ENCODE measurements around the gene TXNRD2.

Gene TXNRD2

GRCh38 chr22:19979712-19980493 is 38.3 kb upstream of the TXNRD2 start:
- DNase-seq (ENCODE audit: low read depth in 2 of 2), result no peak

- DNase-seq (ENCODE audit: low read depth in 2 of 2), result no peak
These were observed 37.1 kb upstream of the TXNRD2 start for GRCh38 chr22:19978748-19979147.

DNA sequence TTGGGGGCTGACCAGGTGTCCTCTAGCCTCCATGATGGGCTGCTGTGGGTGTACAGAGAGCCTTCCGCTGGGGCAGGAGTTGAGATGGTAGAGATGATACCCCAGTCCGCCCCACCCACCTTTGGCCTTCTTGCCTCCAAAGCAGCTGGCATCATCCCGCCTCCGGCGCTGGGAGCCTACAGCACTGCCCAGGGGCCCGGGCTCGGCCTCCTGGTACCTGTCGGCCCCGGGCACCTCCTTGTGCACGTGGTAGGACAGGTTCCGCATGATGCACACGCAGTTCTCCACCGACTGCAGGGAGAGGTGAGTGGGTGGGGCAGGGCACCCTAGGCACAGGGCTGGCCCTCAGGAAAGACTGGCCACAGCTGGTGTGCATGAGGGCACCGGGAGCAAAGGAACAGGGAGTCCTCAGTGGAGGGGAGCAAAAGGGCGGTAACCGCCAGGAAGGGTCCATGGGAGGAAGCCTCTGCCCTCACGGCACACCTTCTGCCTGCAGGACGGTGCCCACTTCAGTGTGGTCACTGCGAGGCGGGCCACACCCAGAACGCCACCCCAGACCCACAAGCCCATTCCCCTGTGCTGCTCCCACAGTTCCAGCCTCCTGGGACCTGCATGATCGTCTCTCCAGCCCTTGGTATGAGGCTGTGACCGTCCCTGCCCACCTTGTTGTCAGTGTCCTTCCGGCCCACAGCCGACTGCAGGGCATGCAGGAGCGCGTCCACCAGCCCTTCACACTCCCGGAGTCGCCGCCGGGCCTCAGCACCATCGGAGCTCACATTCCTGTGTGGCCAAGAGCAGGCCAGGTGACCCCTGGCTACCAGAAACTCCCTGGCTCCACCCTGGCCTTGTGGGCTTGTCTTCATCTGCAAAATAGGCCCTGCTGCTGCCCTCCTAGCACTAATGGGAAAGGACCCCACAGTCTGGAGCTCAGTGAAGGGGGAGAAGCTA is 36.0 kb upstream of the TXNRD2 start:
- no peak for DNase-seq (ENCODE audit: low read depth in 2 of 2)

DNA sequence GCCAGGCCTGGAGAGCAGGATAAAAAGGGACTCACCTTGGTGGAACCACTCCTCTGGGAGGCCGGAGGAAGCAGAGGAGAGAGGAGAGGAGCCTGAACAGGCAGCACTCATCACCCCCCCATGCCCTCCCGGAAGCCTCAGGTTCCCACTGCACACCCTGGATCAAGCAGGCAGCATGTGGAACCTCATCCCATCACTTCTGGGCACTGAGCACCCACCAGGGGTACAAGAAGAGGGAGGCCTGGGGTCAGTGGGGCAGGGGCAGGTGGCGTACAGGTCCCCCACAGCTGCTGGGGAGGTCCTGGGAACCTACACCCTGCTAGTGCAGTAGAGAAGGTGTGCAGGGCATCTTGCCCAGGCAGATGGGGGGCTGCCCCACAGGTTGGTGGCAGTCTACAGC is 35.1 kb upstream of the TXNRD2 start:
- DNase-seq (ENCODE audit: low read depth in 2 of 2), result no peak

DNA sequence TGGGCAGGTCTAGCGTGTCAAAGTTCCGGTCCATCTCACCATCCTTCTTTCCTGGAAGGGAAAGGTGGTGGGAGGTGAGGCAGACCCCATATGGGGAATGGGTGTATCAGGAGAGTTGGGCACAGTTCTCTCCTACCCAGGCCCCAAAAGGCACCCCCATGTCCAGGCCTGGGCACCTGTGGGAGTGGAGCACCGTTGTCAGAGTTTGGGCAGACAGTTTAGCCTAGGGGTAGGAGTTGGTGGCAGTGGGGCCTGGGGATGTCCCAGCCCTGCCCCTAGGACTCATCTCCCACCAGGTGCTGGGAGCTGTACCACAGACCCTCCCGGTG is 34.1 kb upstream of the TXNRD2 start:
- DNase-seq (ENCODE audit: low read depth in 2 of 2), result no peak

- DNase-seq (ENCODE audit: low read depth in 2 of 2), result no peak
These were observed 33.5 kb upstream of the TXNRD2 start for GRCh38 chr22:19974935-19975706.

- DNase-seq (ENCODE audit: low read depth in 2 of 2), result no peak
These were observed 32.7 kb upstream of the TXNRD2 start for GRCh38 chr22:19974268-19974861.

- DNase-seq (ENCODE audit: low read depth in 2 of 2), result no peak
These were observed 32.1 kb upstream of the TXNRD2 start for GRCh38 chr22:19973551-19974267.

DNA sequence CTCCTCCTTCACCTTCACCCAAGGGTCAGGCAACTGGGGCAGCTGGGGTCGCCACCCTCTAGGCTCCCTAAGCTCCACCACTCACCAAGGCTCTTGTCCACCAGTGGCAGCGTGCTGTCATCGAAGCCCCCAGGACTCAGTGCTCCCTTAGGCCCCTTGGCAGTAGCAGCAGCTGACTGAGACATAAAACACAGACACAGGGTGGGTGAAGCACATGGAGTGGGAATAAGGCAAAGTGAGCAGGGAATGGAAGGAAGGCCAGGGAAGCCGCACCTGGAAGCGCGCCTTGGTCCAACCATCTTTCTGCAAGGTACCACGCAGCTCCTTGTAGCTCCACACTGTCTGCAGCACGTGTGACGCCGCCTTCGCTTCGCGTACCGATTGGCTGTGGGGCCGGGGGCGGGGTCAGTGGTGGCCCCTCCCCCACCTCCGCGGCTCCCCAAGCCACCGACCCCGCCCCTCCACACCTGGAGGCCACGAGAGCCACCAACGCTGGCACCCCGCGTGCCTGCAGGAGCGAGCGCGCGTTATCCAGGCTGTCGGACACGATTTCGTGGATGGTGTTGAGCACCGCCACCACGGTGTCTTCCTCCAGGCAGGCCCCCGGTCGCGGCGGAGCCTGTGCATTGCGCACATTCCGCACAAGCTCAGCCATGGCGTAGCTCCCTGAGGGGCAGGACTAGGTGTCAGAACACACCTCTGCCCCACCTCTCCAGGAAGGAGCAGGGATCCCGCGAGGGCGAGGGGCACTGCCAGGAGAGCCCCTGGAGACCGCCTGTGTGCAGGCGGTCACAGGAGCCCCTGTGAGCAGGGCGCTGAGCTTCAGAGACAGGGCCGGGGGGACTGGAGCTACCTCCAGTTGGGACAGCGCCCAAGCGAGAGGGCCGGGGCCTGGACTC is 31.3 kb upstream of the TXNRD2 start:
- no peak for DNase-seq (ENCODE audit: low read depth in 2 of 2)

DNA sequence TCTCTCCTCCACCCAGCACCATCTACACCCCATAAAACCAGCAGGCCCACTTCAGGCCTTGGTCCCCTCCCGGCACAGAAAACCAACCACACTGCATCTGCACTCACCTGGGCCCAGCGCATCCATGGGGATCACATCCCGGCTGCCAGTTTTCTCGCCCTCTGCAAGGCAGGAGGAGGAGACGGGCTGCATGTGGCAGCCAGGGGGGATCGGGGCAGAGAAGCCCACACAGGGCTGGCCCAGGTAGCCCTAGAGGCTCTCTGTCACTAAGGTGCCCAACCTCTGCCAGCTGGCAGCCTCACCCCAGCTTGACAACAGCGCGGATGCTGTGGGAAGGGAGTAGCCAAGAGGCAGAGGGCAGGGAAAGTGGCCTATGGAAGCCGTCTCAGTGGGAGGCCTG is 30.6 kb upstream of the TXNRD2 start:
- DNase-seq (ENCODE audit: low read depth in 2 of 2), result no peak

GRCh38 chr22:19971276-19972124 is 29.9 kb upstream of the TXNRD2 start:
- DNase-seq (ENCODE audit: low read depth in 2 of 2), result no peak

- peak; percentile 72 to 75 for DNase-seq (ENCODE audit: low read depth in 2 of 2)
These were observed 29.1 kb upstream of the TXNRD2 start for GRCh38 chr22:19970479-19971275.

DNA sequence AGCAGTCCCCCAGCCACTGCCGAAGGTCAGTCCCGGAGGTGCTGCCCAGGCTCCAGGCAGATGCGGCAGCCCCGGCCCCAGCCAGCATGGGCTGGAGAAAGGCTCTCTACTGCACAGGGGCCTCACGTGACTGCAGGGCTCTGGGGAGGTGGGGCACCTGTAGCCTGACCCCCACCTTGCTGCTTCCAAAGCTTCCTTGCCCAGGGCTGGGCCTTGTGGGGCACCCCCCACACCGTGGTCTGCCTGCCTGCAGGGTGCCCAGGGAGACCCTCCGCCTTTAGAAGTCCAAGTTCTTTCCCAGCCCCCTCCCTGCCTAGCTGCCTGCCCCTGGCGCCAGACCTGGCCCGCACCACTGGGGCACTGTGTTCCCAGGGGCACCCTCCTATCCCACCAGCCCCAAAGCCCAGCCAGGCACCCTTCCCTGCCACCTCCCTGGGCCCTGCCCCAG is 28.4 kb upstream of the TXNRD2 start:
- DNase-seq (ENCODE audit: low read depth in 2 of 2), result no peak

DNA sequence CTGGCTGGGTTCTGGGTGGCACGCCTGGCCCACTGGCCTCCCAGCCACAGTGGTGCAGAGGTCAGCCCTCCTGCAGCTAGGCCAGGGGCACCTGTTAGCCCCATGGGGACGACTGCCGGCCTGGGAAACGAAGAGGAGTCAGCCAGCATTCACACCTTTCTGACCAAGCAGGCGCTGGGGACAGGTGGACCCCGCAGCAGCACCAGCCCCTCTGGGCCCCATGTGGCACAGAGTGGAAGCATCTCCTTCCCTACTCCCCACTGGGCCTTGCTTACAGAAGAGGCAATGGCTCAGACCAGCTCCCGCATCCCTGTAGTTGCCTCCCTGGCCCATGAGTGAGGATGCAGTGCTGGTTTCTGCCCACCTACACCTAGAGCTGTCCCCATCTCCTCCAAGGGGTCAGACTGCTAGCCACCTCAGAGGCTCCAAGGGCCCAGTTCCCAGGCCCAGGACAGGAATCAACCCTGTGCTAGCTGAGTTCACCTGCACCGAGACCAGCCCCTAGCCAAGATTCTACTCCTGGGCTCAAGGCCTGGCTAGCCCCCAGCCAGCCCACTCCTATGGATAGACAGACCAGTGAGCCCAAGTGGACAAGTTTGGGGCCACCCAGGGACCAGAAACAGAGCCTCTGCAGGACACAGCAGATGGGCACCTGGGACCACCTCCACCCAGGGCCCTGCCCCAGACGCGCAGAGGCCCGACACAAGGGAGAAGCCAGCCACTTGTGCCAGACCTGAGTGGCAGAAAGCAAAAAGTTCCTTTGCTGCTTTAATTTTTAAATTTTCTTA is 27.7 kb upstream of the TXNRD2 start:
- DNase-seq (ENCODE audit: low read depth in 2 of 2), result no peak

GRCh38 chr22:19968450-19968891 is 26.9 kb upstream of the TXNRD2 start:
- no peak for DNase-seq (ENCODE audit: low read depth in 2 of 2)

DNA sequence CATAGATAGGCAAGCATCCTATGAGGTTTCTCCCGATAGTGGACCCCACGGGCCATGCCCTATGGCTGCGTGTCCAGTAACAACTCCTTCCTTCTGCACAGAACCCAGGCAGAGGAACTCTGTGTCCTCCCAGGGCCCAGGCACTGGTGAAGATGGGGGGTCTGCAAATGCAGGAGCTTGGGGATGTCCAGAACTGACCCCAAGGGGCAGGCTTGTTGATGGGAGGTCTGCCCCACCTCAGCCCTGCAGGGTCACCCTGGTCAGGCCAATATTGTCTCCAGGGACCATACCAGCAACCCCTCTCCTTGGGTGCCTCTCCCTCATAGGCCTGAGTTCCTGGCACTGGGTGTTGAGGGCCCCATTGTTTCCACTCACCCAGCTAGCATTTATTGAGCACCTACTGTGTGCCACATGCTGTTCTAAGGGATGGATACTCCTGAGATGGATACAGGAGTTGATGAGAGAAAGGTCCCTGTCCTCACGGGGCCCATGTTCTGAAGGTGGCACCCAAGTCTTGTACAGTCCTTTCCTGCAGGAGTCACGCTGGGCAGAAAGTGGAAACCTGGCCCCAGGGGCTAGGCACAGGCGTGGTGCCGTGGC is 26.3 kb upstream of the TXNRD2 start:
- no peak for DNase-seq (ENCODE audit: low read depth in 2 of 2)
